ACC112 (cell line): ENCODE results near the gene ACOT11.

ENCODE experiments used
- H2AFZ ChIP-seq: fragments of 200-600 bp; sonication (generic); one replicate; pipeline ENCODE4 v1.6.0; 2017; ENCODE audit warnings: antibody characterized with exemption, low read length; ENCODE audit not compliant: unreplicated experiment
- H3K27ac ChIP-seq: fragments of 200-600 bp; sonication (generic); 2 replicates; pipeline ENCODE4 v1.5.1; 2014; ENCODE audit warnings: low read depth, mild to moderate bottlenecking, antibody characterized with exemption, low read length, moderate library complexity
- H3K27me3 ChIP-seq: fragments of 200-600 bp; sonication (generic); 2 replicates; pipeline ENCODE4 v1.6.1; 2014; ENCODE audit warnings: mild to moderate bottlenecking, antibody characterized with exemption, low read length, moderate library complexity, mixed read lengths; ENCODE audit not compliant: insufficient read depth
- H3K36me3 ChIP-seq: fragments of 200-600 bp; sonication (generic); 2 replicates; pipeline ENCODE4 v1.6.1; 2016; ENCODE audit warnings: mild to moderate bottlenecking, antibody characterized with exemption, low read length, moderate library complexity, mixed read lengths; ENCODE audit not compliant: insufficient read depth
- H3K4me1 ChIP-seq: fragments of 200-600 bp; sonication (generic); one replicate; pipeline ENCODE4 v1.6.1; 2016; ENCODE audit warnings: low read length, mixed read lengths; ENCODE audit not compliant: insufficient read depth, unreplicated experiment, control insufficient read depth
- H3K4me3 ChIP-seq: fragments of 200-600 bp; sonication (generic); 2 replicates; pipeline ENCODE4 v1.5.1; 2014; ENCODE audit warnings: mild to moderate bottlenecking, low read depth, low read length
- H3K79me2 ChIP-seq: fragments of 200-600 bp; sonication (generic); one replicate; pipeline ENCODE4 v1.6.0; 2016; ENCODE audit warnings: low read length; ENCODE audit not compliant: control insufficient read depth, unreplicated experiment, insufficient read depth

Gene ACOT11

GRCh38 chr1:54580856-54581550, 33.0 kb downstream of the ACOT11 start:
- Histone ChIP-seq H2AFZ (no peak overlapping the region), H3K27ac (no peak overlapping the region), H3K4me1 (peaks cover 8% of the 10 kb centered on the region), H3K79me2 (no peaks in the 10 kb centered on the region), H3K27me3 (no peaks in the 10 kb centered on the region), H3K4me3 (no peak overlapping the region), H3K36me3 (no peaks in the 10 kb centered on the region)

- Histone ChIP-seq H3K36me3 (no peaks in the 10 kb centered on the region), H3K27me3 (no peaks in the 10 kb centered on the region), H3K79me2 (no peaks in the 10 kb centered on the region), H3K4me3 (no peak overlapping the region), H2AFZ (no peak overlapping the region), H3K27ac (no peak overlapping the region), H3K4me1 (peaks cover 8% of the 10 kb centered on the region)
Measured at GRCh38 chr1:54581621-54582035, 33.6 kb downstream of the ACOT11 start.

- Histone ChIP-seq H3K4me3 (no peak overlapping the region), H3K4me1 (peaks cover 8% of the 10 kb centered on the region), H3K27ac (no peak overlapping the region)
Measured at GRCh38 chr1:54582566-54583306, 34.7 kb downstream of the ACOT11 start.

DNA sequence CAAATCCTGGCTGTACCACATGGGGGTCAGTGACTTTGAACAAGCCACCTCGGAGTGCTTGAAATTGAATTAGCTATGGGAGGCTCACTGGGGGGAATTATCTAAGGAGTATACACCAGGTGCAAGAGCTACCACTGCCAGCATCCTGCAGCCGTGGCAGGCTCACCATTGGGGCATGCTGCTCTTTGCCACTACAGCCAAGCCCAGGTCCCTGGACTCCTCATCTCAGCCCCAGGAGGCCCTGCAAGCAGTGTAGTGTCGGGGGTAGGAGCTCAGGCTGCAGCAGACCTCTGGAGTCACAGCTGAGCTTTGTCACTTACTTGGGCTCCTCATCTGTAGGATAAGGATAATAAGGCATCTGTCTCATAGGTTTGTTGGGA, 35.3 kb downstream of the ACOT11 start:
- Histone ChIP-seq H3K27ac (no peak overlapping the region), H3K4me3 (no peak overlapping the region), H3K36me3 (no peaks in the 10 kb centered on the region), H3K4me1 (peaks cover 8% of the 10 kb centered on the region), H2AFZ (no peak overlapping the region), H3K27me3 (no peaks in the 10 kb centered on the region), H3K79me2 (no peaks in the 10 kb centered on the region)

More at GRCh38 chr1:54582566-54583306, 34.7 kb downstream of the ACOT11 start:
- H3K27me3 ChIP-seq = no peaks in the 10 kb centered on the region
- no peaks in the 10 kb centered on the region for H3K36me3 ChIP-seq
- no peaks in the 10 kb centered on the region for H3K79me2 ChIP-seq
- H2AFZ ChIP-seq = no peak overlapping the region

- Histone ChIP-seq H3K27me3 (no peaks in the 10 kb centered on the region), H2AFZ (no peak overlapping the region), H3K36me3 (no peaks in the 10 kb centered on the region), H3K27ac (no peak overlapping the region), H3K4me3 (no peak overlapping the region), H3K4me1 (peaks cover 8% of the 10 kb centered on the region), H3K79me2 (no peaks in the 10 kb centered on the region)
Measured at GRCh38 chr1:54583871-54584270, 35.8 kb downstream of the ACOT11 start.

DNA sequence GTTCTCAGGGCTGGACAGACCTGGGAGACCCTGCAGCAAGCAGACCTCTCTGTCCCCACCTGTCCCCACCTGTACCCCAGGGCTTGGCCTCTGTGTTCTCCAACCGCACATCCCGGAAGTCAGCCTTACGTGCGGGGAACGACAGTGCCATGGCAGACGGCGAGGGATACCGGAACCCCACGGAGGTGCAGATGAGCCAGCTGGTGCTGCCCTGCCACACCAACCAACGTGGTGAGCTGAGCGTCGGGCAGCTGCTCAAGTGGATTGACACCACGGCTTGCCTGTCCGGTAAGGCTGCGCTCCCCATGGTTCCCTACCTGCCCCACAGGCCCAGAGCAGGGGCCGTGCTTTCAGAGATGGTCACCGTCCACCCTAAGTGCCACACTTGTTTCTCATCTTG, 36.5 kb downstream of the ACOT11 start:
- Histone ChIP-seq H2AFZ (no peak overlapping the region), H3K36me3 (no peaks in the 10 kb centered on the region)

DNA sequence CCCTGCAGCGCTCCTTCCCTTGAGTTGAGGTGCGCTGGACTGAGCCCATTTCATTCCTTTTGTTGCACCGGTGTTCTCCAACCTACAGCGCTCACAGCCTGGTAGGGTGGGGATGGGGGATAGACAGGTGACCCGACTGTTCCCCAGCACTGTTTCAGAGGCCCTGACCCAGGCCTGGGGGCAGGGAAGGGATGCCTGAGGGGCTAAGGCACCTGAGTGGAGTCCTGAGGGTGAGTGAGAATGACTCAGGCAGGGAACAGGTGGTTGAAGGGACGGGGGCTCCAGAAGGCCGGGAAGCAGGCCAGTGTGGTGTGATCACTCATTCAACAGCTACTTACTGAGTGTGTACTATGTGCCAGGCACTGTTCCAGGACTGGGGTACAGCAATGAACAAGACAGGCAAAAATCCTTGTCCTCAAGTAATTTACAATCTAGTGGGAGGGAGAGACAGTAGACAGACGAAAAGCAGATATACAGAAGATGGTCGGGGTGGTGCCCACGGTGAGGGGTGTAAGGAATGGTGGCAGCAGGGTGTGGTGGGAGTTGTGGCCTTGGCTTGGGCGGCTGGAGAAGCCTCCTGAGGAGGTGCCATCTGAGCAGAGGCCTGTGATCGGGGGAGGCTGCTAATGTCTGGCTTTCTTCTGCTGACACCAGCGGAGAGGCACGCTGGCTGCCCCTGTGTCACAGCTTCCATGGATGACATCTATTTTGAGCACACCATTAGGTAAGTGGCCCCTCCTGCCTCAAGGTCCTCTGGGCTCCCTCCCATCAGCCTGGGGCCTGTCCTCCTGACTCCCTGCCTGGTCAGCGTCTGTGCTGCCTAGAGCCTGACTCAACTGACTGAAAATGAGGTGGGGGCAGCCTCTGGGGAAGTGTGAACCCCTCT, 37.4 kb downstream of the ACOT11 start:
- Histone ChIP-seq H2AFZ (no peak overlapping the region), H3K79me2 (no peaks in the 10 kb centered on the region), H3K4me1 (peaks cover 8% of the 10 kb centered on the region), H3K4me3 (no peak overlapping the region), H3K27me3 (no peaks in the 10 kb centered on the region), H3K36me3 (no peaks in the 10 kb centered on the region), H3K27ac (no peak overlapping the region)

More for the DNA sequence above, 36.5 kb downstream of the ACOT11 start:
- Histone ChIP-seq H3K4me3 (no peak overlapping the region), H3K4me1 (peaks cover 8% of the 10 kb centered on the region), H3K27me3 (no peaks in the 10 kb centered on the region), H3K27ac (no peak overlapping the region), H3K79me2 (no peaks in the 10 kb centered on the region)

DNA sequence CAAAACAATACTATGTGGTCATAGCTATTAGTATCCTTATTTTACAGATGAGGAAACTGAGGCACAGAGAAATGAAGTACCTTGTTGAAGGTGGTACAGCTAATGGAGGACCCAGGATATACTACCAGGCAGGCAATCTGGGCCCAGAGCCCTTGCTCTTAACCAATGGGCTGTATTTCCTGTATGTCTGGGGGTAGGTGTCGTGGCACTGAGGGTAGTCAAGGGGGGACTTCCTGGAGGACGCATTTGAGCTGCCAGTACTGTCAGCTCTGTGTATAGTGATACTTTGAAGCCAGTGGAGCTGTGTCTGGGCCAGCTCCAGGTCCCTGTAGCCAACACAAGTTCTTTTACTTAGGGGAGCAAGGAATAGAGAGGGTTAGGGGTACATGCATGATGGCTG, 40.3 kb downstream of the ACOT11 start:
- Histone ChIP-seq H3K4me1 (no peaks in the 10 kb centered on the region), H3K79me2 (no peaks in the 10 kb centered on the region), H2AFZ (no peak overlapping the region), H3K36me3 (no peaks in the 10 kb centered on the region), H3K27ac (no peak overlapping the region), H3K4me3 (no peak overlapping the region), H3K27me3 (no peaks in the 10 kb centered on the region)

GRCh38 chr1:54591127-54591756, 43.2 kb downstream of the ACOT11 start:
- Histone ChIP-seq H2AFZ (no peak overlapping the region), H3K79me2 (no peaks in the 10 kb centered on the region), H3K27ac (no peak overlapping the region), H3K27me3 (no peaks in the 10 kb centered on the region), H3K36me3 (no peaks in the 10 kb centered on the region), H3K4me3 (no peak overlapping the region), H3K4me1 (no peaks in the 10 kb centered on the region)

GRCh38 chr1:54593571-54594160, 45.6 kb downstream of the ACOT11 start:
- no peak overlapping the region for H3K27ac ChIP-seq
- H2AFZ ChIP-seq = no peak overlapping the region
- H3K4me1 ChIP-seq = no peaks in the 10 kb centered on the region
- no peaks in the 10 kb centered on the region for H3K79me2 ChIP-seq
- no peaks in the 10 kb centered on the region for H3K36me3 ChIP-seq
- H3K27me3 ChIP-seq = no peaks in the 10 kb centered on the region
- H3K4me3 ChIP-seq = no peak overlapping the region
